BLaER1 (cell line): Measurements from ENCODE around the gene PTPRK.

ENCODE experiments used
- H3K27ac ChIP-seq: shearing (Covaris generic); formaldehyde crosslinking; 2 replicates; pipeline ENCODE4 v1.8.1; 2022
- H3K27me3 ChIP-seq: shearing (Covaris generic); formaldehyde crosslinking; 2 replicates; pipeline ENCODE4 v1.8.1; 2022
- H3K36me3 ChIP-seq: shearing (Covaris generic); formaldehyde crosslinking; 2 replicates; pipeline ENCODE4 v1.8.1; 2022
- H3K4me1 ChIP-seq: shearing (Covaris generic); formaldehyde crosslinking; 2 replicates; pipeline ENCODE4 v1.8.1; 2022
- H3K4me2 ChIP-seq: shearing (Covaris generic); formaldehyde crosslinking; 2 replicates; pipeline ENCODE4 v1.8.1; 2022
- H3K4me3 ChIP-seq: shearing (Covaris generic); formaldehyde crosslinking; 2 replicates; pipeline ENCODE4 v1.8.1; 2022
- H3K9ac ChIP-seq: shearing (Covaris generic); formaldehyde crosslinking; 2 replicates; pipeline ENCODE4 v1.8.1; 2022
- H3K9me3 ChIP-seq: shearing (Covaris generic); formaldehyde crosslinking; 2 replicates; pipeline ENCODE4 v1.8.1; 2022
- H4K20me1 ChIP-seq: shearing (Covaris generic); formaldehyde crosslinking; 2 replicates; pipeline ENCODE4 v1.8.1; 2022
- Cebpa-rat ChIP-seq: shearing (Covaris generic); IDR thresholded peaks from 2 replicates; pipeline ENCODE4 v1.8.1; 2022

PTPRK gene

DNA sequence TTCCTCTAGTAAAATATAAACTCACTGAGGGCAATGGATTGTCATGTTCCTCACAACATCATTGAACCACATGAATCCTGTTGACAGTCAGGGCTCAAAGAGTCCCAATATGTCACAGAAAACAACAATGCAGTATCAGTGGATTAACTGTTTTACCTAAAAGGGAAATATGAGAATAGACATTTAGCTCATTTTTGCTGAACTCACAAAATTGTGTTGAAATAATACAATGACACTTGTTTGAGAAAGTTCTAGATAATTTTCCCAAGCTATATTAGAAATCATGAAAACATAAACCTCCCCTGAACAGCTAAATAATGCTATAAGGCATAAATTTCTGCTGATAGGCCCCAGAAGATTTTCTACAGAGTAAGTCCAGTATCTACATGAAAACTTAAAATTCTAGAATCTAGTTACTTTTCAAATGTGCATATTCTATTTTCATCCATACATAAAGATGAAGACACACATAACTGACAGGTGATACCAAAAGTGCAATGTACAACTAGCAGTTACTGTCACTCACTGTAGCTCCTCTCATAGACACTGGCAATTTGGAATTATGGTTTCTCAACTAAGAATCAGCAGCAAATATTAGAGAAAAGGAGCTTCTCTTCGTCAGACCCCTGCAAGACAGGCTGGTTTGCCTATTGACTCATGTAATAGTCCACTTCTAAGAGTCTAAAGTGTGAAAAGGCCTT, 269.9 kb downstream of the PTPRK start:
- Histone ChIP-seq H3K27ac (no peak overlapping the region), H3K4me3 (no peak overlapping the region), H3K27me3 (no peaks in the 10 kb centered on the region), H3K4me2 (no peak overlapping the region), H3K4me1 (no peaks in the 10 kb centered on the region), H3K9me3 (no peaks in the 10 kb centered on the region), H3K9ac (no peak overlapping the region), H4K20me1 (no peaks in the 10 kb centered on the region), H3K36me3 (no peaks in the 10 kb centered on the region)
- TF ChIP-seq Cebpa-rat: no peak

DNA sequence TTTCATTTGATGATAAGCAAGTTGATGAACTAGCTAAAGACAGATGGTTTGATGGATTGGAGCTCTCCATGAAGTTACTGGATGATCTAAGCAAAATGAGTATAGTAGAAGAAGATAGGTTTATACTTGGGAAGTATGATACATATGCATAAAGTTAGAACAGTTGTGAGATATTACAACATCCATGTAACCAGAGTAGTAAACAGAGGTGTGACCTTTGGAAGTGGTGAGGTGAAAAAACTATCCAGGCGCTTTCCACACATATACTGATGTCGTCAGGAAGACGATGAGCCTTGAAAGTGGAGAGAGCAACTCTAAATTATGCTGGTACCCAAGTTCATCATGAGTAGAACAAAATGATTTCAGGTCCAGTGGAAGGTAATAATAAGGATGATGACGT, 271.0 kb downstream of the PTPRK start:
- TF ChIP-seq Cebpa-rat: no peak

DNA sequence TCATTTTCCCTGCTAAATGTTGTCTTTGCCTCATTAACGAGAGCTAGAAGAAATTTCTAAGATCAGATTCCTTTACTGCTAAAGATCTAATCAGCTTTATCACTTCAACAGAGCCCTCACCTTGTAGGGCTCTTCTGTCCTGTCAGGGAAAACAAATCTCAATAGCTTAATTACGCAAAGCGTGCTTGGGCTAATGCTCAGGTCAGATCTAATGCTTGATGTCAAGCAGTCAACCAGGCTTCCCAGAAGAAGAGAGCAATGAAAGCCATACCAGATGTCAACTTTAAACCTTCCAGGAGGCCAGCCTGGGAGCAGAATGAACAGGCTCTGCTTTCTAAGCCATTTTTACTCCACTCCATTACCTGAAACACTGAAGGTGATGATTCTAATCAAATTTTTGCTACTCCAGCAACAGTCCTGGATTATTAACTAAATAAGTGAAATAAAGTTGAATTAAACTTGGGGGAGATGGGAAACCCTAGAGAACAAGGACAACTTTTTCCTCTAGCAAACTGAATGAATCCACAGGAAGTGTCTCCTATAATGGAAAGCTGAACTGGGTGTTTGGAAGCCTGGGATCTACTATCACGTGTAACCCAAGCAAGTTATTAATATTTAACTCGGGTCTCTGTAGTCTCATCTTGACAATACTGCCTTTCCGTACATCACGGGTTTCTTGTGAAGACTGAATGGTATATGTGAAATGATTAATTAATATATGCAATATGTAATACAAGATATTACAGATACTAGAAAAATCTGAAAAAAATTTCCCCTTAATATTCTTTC, 273.7 kb downstream of the PTPRK start:
- no peaks in the 10 kb centered on the region for H3K27me3 ChIP-seq
- no peaks in the 10 kb centered on the region for H4K20me1 ChIP-seq
- no peaks in the 10 kb centered on the region for H3K36me3 ChIP-seq
- no peaks in the 10 kb centered on the region for H3K9me3 ChIP-seq
- no peak overlapping the region for H3K4me3 ChIP-seq
- no peak for TF ChIP-seq Cebpa-rat
- H3K9ac ChIP-seq: no peak overlapping the region
- no peak overlapping the region for H3K4me2 ChIP-seq
- peaks cover 2% of the 10 kb centered on the region; the same call in 1 of the 2 replicates for H3K4me1 ChIP-seq
- H3K27ac ChIP-seq: no peak overlapping the region

More for the DNA sequence above, 271.0 kb downstream of the PTPRK start:
- Histone ChIP-seq H3K9me3 (no peaks in the 10 kb centered on the region), H4K20me1 (no peaks in the 10 kb centered on the region), H3K4me3 (no peak overlapping the region), H3K9ac (no peak overlapping the region), H3K4me1 (no peaks in the 10 kb centered on the region), H3K36me3 (no peaks in the 10 kb centered on the region), H3K27ac (no peak overlapping the region), H3K4me2 (no peak overlapping the region), H3K27me3 (no peaks in the 10 kb centered on the region)

DNA sequence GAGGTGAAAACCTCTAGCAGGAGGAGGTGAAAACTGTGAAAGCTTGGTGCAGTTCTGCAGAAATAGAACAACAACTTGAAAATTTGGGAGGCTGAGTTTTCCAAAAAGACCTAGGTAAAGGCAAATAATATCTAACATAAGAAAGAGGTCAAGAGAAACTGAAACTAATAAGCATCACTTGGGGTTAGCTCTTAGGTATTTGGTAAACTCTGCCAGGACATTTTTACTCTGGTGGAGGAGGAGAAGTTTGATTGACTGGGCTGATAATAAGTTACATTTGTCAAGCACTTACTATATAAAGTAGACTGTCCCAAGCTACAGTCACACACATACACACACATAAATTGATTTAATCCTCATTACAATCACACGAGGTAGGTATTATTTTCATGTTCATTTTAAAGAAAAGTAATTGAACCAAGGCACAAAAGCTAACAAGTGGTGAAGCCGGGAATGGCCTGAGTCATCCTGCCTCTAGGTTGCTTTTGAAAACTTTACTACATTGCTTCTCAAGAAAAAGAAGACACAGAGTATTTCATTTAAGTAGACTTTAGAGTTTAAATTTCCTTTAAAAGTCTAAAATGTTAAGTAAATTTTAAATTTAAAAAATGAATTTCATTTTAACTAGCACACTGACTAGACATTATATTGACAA, 275.5 kb downstream of the PTPRK start:
- no peaks in the 10 kb centered on the region for H3K27me3 ChIP-seq
- no peak overlapping the region for H3K27ac ChIP-seq
- no peak overlapping the region for H3K4me3 ChIP-seq
- TF ChIP-seq Cebpa-rat: no peak
- no peaks in the 10 kb centered on the region for H3K36me3 ChIP-seq
- no peaks in the 10 kb centered on the region for H4K20me1 ChIP-seq
- H3K4me1 ChIP-seq: peaks cover 20% of the 10 kb centered on the region
- H3K4me2 ChIP-seq: no peak overlapping the region
- no peak overlapping the region for H3K9ac ChIP-seq
- no peaks in the 10 kb centered on the region for H3K9me3 ChIP-seq

DNA sequence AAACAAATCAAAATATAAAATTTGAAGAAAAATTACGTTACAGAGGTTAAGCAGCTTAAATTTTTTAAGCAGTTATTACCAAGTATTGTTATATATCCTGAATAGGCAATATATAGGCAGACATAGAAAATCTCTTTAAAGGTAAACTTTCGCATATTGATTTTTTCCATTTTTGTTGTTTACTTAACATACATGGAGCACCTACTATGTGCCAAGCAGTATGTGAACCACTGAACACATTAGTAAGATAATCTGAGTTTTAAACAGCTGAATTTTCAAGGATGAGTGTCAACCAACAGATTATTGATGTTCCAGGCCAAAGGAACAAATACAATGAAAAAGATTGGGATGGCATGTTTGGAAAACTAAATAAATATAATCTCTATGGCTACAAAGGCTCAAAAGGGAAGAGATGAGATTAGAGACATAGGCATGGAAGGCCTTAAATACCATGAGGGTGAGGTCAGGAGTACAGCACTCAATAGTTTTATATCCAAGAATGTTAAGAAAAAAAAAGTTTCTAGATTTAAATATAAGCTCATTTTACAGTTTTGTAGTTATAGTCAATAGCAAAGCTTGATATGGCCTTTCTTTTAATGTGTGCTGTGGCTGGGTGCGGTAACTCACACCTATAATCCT, 277.5 kb downstream of the PTPRK start:
- Histone ChIP-seq H3K4me1 (peaks cover 32% of the 10 kb centered on the region), H3K27ac (no peak overlapping the region), H3K9ac (no peak overlapping the region), H3K9me3 (no peaks in the 10 kb centered on the region), H3K27me3 (no peaks in the 10 kb centered on the region), H3K36me3 (no peaks in the 10 kb centered on the region), H3K4me2 (no peak overlapping the region), H3K4me3 (no peak overlapping the region), H4K20me1 (no peaks in the 10 kb centered on the region)
- no peak for TF ChIP-seq Cebpa-rat

DNA sequence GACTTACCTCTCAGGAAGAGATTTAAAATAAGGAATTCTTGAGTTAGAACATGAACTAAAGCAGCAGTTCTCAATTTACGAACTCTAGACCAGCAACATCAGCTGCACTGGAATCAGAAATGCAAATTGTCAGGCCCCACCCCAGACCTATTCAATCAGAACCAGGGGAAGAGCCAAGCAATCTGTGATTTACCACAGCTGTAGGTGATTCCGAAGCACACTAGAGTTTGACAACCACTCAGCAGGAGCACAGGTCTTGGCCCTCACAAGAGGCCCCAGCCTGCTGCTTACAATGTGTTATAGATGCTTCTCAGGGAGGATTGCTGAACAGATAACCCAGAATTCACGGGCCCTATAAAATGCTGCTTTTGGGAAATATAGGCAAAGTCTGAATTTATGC, 279.2 kb downstream of the PTPRK start:
- peak overlapping the region; percentile 65 for H3K4me2 ChIP-seq
- no peaks in the 10 kb centered on the region for H3K9me3 ChIP-seq
- TF ChIP-seq Cebpa-rat: no peak
- no peak overlapping the region for H3K4me3 ChIP-seq
- no peaks in the 10 kb centered on the region for H3K27me3 ChIP-seq
- no peaks in the 10 kb centered on the region for H3K36me3 ChIP-seq
- no peak overlapping the region for H3K9ac ChIP-seq
- peaks cover 32% of the 10 kb centered on the region for H3K4me1 ChIP-seq
- H4K20me1 ChIP-seq: no peaks in the 10 kb centered on the region
- H3K27ac ChIP-seq: no peak overlapping the region; the same call in 1 of the 2 replicates

DNA sequence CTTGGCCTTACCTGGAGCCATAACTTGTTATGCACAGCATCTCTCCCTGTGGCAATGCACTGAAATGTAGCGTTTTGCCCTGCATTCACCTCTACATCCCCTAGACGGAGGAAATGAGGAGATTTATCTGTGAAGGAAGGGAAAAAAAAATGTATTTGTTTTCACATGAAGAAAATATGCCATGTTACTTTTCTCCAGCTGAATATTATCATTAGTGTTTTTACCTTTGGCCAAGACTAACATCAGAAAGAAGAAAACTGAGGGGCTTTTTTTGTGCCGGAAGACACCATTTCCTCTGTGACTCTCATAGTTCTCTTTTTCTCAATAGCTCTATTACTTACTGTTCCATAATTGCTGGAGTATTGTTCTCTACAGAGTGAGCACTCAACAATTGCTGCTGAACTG, 280.4 kb downstream of the PTPRK start:
- no peak for TF ChIP-seq Cebpa-rat

DNA sequence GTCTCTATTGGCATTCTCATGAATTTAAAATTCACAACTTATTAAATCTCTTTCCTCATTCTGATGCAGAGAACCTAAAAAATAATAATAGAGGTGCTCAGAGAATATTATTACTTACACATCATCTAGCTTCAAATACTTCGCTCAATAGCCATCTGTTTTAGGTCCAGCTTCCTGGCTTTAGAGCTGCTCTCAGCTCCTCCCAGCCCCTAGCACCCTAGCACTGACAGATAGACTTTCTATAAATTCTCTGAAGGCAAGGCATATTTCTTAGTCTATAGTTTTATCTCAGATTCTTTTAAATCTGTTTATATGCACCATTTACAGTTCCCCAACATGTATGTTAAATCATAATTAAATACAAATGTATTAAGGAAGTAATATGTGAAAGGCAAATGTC, 281.3 kb downstream of the PTPRK start:
- Histone ChIP-seq H4K20me1 (no peaks in the 10 kb centered on the region), H3K9me3 (no peaks in the 10 kb centered on the region), H3K36me3 (no peaks in the 10 kb centered on the region), H3K27me3 (no peaks in the 10 kb centered on the region), H3K4me3 (no peak overlapping the region), H3K9ac (no peak overlapping the region), H3K4me2 (peak overlapping the region; percentile 65), H3K4me1 (peaks cover 32% of the 10 kb centered on the region), H3K27ac (no peak overlapping the region)
- no peak for TF ChIP-seq Cebpa-rat

More for the DNA sequence above, 280.4 kb downstream of the PTPRK start:
- Histone ChIP-seq H3K9ac (no peak overlapping the region), H3K27ac (peak overlapping the region; percentile 35; the same call in 1 of the 2 replicates), H3K4me1 (peaks cover 32% of the 10 kb centered on the region), H3K27me3 (no peaks in the 10 kb centered on the region), H3K9me3 (no peaks in the 10 kb centered on the region), H3K4me2 (peak overlapping the region; percentile 65), H4K20me1 (no peaks in the 10 kb centered on the region), H3K4me3 (no peak overlapping the region), H3K36me3 (no peaks in the 10 kb centered on the region)

DNA sequence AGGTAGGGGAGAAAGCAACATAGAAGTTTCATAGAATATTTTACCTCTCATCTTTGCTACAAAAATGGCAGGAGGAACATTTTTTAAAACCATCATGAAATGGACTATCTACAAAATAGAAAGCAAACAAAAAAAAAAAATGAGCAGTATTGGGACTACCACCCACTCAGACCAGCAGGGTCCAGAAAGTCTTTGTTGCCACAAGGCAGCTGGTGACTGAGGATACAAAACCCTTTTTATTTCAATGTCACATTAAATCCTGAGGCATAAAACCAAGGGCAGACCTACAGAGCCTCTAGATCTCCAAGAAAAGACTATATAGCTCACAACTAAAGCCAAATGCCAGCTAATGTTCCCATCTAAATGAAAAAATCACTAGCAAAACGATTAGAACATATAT, 282.2 kb downstream of the PTPRK start:
- H3K27ac ChIP-seq: no peak overlapping the region
- H3K9ac ChIP-seq: no peak overlapping the region
- H3K4me2 ChIP-seq: no peak overlapping the region
- H3K4me1 ChIP-seq: peaks cover 32% of the 10 kb centered on the region
- H3K9me3 ChIP-seq: no peaks in the 10 kb centered on the region
- H3K36me3 ChIP-seq: no peaks in the 10 kb centered on the region
- no peak overlapping the region for H3K4me3 ChIP-seq
- no peaks in the 10 kb centered on the region for H3K27me3 ChIP-seq
- TF ChIP-seq Cebpa-rat: no peak
- H4K20me1 ChIP-seq: no peaks in the 10 kb centered on the region

DNA sequence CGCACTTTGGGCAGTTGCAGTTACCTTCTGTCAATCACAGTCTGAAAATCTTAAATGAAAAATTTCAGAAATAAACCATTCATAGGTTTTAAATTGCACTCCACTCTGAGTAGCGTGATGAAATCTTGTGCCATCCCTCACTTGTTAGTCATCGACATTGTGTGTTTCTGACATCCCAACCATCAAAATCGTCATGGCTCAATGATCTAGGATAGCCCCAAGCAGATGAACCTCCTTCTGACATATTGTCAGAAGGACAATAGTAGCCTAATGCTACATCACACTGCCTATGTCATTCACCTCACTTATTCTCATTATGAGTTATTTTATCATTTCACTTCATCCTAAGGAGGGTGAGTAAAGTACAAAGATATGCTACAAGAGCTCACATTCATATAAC, 284.8 kb downstream of the PTPRK start:
- Histone ChIP-seq H3K4me1 (peaks cover 19% of the 10 kb centered on the region), H3K27ac (no peak overlapping the region), H3K36me3 (no peaks in the 10 kb centered on the region), H3K27me3 (no peaks in the 10 kb centered on the region), H3K4me3 (no peak overlapping the region), H3K4me2 (no peak overlapping the region), H3K9me3 (no peaks in the 10 kb centered on the region), H4K20me1 (no peaks in the 10 kb centered on the region), H3K9ac (no peak overlapping the region)
- TF ChIP-seq Cebpa-rat: no peak
